Muscle layer of duodenum (tissue), 2 donors: ENCODE results near the gene FNBP1L.
A peak's percentile ranks its signal among the peaks of the same experiment; 100 is the strongest.

Experiments used
- H3K27ac ChIP-seq: one replicate; pipeline ENCODE4 v1.7.0; 2013; ENCODE audit warnings: mild to moderate bottlenecking, low read length
- H3K27me3 ChIP-seq: one replicate; pipeline ENCODE4 v1.7.0; 2013; ENCODE audit warnings: low read depth, mild to moderate bottlenecking, control low read depth, low read length
- H3K36me3 ChIP-seq, 2 donors: one replicate each; pipeline ENCODE4 v1.7.0; 2013; ENCODE audit warnings: low read length in 2 of 2, control low read depth in 1 of 2, mild to moderate bottlenecking in 1 of 2; ENCODE audit not compliant: insufficient read depth in 2 of 2, control insufficient read depth in 1 of 2
- H3K4me1 ChIP-seq, 2 donors: one replicate each; pipeline ENCODE4 v1.7.0; 2013; ENCODE audit warnings: low read length in 2 of 2, mild to moderate bottlenecking in 2 of 2, control low read depth in 1 of 2, moderate library complexity in 1 of 2; ENCODE audit not compliant: insufficient read depth in 2 of 2, control insufficient read depth in 1 of 2
- H3K4me3 ChIP-seq, 2 donors: one replicate each; pipeline ENCODE4 v1.7.0; 2013; ENCODE audit warnings: low read length in 2 of 2, low read depth in 1 of 2, mild to moderate bottlenecking in 1 of 2
- H3K9me3 ChIP-seq, 2 donors: one replicate each; pipeline ENCODE4 v1.7.0; 2013; ENCODE audit warnings: low read length in 2 of 2, control low read depth in 1 of 2, mild to moderate bottlenecking in 1 of 2; ENCODE audit not compliant: control insufficient read depth in 1 of 2
- donor health status: healthy.

The FNBP1L gene

GRCh38 chr1:93447481-93448291, at the start of gene FNBP1L:
TSS of gene FNBP1L (plus strand) at chr1:93448118. CDS start at chr1:93448282, 164 bp downstream.
- peak within 1 kb of the TSS; percentile 75 for H3K27ac ChIP-seq

GRCh38 chr1:93399781-93400180, 48.1 kb upstream of the FNBP1L start:
- Histone ChIP-seq H3K27me3 (no peaks in the 10 kb centered on the region), H3K9me3 (no peaks in the 10 kb centered on the region), H3K36me3 (no peaks in the 10 kb centered on the region), H3K4me1 (no peaks in the 10 kb centered on the region), H3K4me3 (no peak overlapping the region), H3K27ac (no peak overlapping the region)

More at GRCh38 chr1:93447481-93448291, at the start of gene FNBP1L:
- Histone ChIP-seq H3K36me3 (no peaks in the 10 kb centered on the region), H3K9me3 (no peaks in the 10 kb centered on the region), H3K4me1 (peaks cover 0 to 7% of the 10 kb centered on the region in 2 donors), H3K27me3 (no peaks in the 10 kb centered on the region), H3K4me3 (peak within 1 kb of the TSS; percentile 91 to 98)

GRCh38 chr1:93408203-93408602, 39.7 kb upstream of the FNBP1L start:
- Histone ChIP-seq H3K4me3 (no peak overlapping the region), H3K4me1 (no peaks in the 10 kb centered on the region), H3K27ac (no peak overlapping the region), H3K9me3 (no peaks in the 10 kb centered on the region), H3K27me3 (no peaks in the 10 kb centered on the region), H3K36me3 (no peaks in the 10 kb centered on the region)

- no peaks in the 10 kb centered on the region for H3K4me1 ChIP-seq
- H3K36me3 ChIP-seq: no peaks in the 10 kb centered on the region
- H3K27ac ChIP-seq: no peak overlapping the region
- no peaks in the 10 kb centered on the region for H3K9me3 ChIP-seq
- no peak overlapping the region for H3K4me3 ChIP-seq
- H3K27me3 ChIP-seq: no peaks in the 10 kb centered on the region
Observed at GRCh38 chr1:93411000-93411399, 36.9 kb upstream of the FNBP1L start.

- Histone ChIP-seq H3K27me3 (no peaks in the 10 kb centered on the region), H3K9me3 (no peaks in the 10 kb centered on the region), H3K27ac (no peak overlapping the region), H3K4me3 (peak overlapping the region; percentile 34), H3K36me3 (no peaks in the 10 kb centered on the region), H3K4me1 (no peaks in the 10 kb centered on the region)
Observed at GRCh38 chr1:93414749-93415148, 33.2 kb upstream of the FNBP1L start.

- Histone ChIP-seq H3K27me3 (no peaks in the 10 kb centered on the region), H3K4me1 (no peaks in the 10 kb centered on the region), H3K27ac (peak overlapping the region; percentile 14), H3K9me3 (no peaks in the 10 kb centered on the region), H3K4me3 (peak overlapping the region; percentile 34), H3K36me3 (no peaks in the 10 kb centered on the region)
Observed at GRCh38 chr1:93415296-93415695, 32.6 kb upstream of the FNBP1L start.

GRCh38 chr1:93416183-93416582, 31.7 kb upstream of the FNBP1L start:
- Histone ChIP-seq H3K4me1 (no peaks in the 10 kb centered on the region), H3K36me3 (no peaks in the 10 kb centered on the region), H3K27me3 (no peaks in the 10 kb centered on the region), H3K4me3 (no peak overlapping the region), H3K9me3 (no peaks in the 10 kb centered on the region), H3K27ac (no peak overlapping the region)

- no peaks in the 10 kb centered on the region for H3K9me3 ChIP-seq
- H3K27me3 ChIP-seq: no peaks in the 10 kb centered on the region
- H3K4me1 ChIP-seq: no peaks in the 10 kb centered on the region
- no peak overlapping the region for H3K27ac ChIP-seq
- no peak overlapping the region for H3K4me3 ChIP-seq
- H3K36me3 ChIP-seq: no peaks in the 10 kb centered on the region
Observed at GRCh38 chr1:93419344-93419743, 28.6 kb upstream of the FNBP1L start.

GRCh38 chr1:93420400-93420799, 27.5 kb upstream of the FNBP1L start:
- H3K4me3 ChIP-seq: no peak overlapping the region

GRCh38 chr1:93426181-93426580, 21.7 kb upstream of the FNBP1L start:
- Histone ChIP-seq H3K27ac (no peak overlapping the region), H3K27me3 (no peaks in the 10 kb centered on the region), H3K4me1 (no peaks in the 10 kb centered on the region), H3K4me3 (no peak overlapping the region), H3K36me3 (no peaks in the 10 kb centered on the region), H3K9me3 (no peaks in the 10 kb centered on the region)

More at GRCh38 chr1:93420400-93420799, 27.5 kb upstream of the FNBP1L start:
- H3K27me3 ChIP-seq: no peaks in the 10 kb centered on the region
- no peaks in the 10 kb centered on the region for H3K4me1 ChIP-seq
- H3K9me3 ChIP-seq: no peaks in the 10 kb centered on the region
- no peak overlapping the region for H3K27ac ChIP-seq
- H3K36me3 ChIP-seq: no peaks in the 10 kb centered on the region

GRCh38 chr1:93427656-93428055, 20.3 kb upstream of the FNBP1L start:
- H3K4me1 ChIP-seq: no peaks in the 10 kb centered on the region
- no peaks in the 10 kb centered on the region for H3K36me3 ChIP-seq
- no peaks in the 10 kb centered on the region for H3K27me3 ChIP-seq
- H3K9me3 ChIP-seq: no peaks in the 10 kb centered on the region
- H3K27ac ChIP-seq: no peak overlapping the region
- no peak overlapping the region for H3K4me3 ChIP-seq
